Psoas muscle (tissue), 8 donors: ENCODE measurements around the gene CFAP57. TPM values are rescaled to one million over a fixed set of nuclear protein-coding genes. Genes with fewer than 3 reads are reported as not detected.

Source experiments
- ATAC-seq, 4 donors: fragments of 200-7000 bp; cut with Tn5 transposase; one replicate each; pipeline ENCODE4 v1.9.1; 2020; ENCODE audit warnings: moderate library complexity in 3 of 4, mild to moderate bottlenecking in 2 of 4
- DNase-seq, 2 donors: peaks; one replicate each; pipeline ENCODE4 v3.0.0-alpha.2; 2020
- H3K27ac ChIP-seq: fragments of 200-600 bp; one replicate; pipeline ENCODE4 v1.8.0; 2022
- H3K27me3 ChIP-seq, 3 donors: fragments of 200-600 bp in 1 of 3; one replicate each; pipeline versions ENCODE4 v1.6.1 to v1.8.0; 2013 to 2022; ENCODE audit warnings: low read length in 2 of 3, mild to moderate bottlenecking in 2 of 3, moderate library complexity in 1 of 3; ENCODE audit not compliant: insufficient read depth in 3 of 3
- H3K36me3 ChIP-seq, 2 donors: fragments of 200-600 bp in 1 of 2; one replicate each; pipeline versions ENCODE4 v1.6.1 to v1.8.0; 2013 to 2022; ENCODE audit warnings: low read depth in 1 of 2, mild to moderate bottlenecking in 1 of 2, moderate library complexity in 1 of 2; ENCODE audit not compliant: insufficient read depth in 1 of 2
- H3K4me1 ChIP-seq: fragments of 200-600 bp; one replicate; pipeline ENCODE4 v1.8.0; 2022
- H3K4me3 ChIP-seq: fragments of 200-600 bp; one replicate; pipeline ENCODE4 v1.8.0; 2022; ENCODE audit warnings: mild to moderate bottlenecking
- H3K9me3 ChIP-seq: fragments of 200-600 bp; one replicate; pipeline ENCODE4 v1.8.0; 2022
- CTCF ChIP-seq: fragments of 200-600 bp; IDR thresholded peaks from one replicate; pipeline ENCODE4 v1.8.0; 2022; ENCODE audit warnings: antibody characterized with exemption
- WGBS, 3 donors: extraction: QIAGEN DNeasy Blood & Tissue Kit; methylation state at CpG; one replicate each; pipeline versions ENCODE4 v1.1.6 to v1.1.7; 2013; 5-methylcytosine and 5-hydroxymethylcytosine counted together
- intact Hi-C, 2 donors: fragments of 100-400 bp; cut with DNase I; formaldehyde crosslinking; loops; one replicate each; pipeline versions ENCODE4 v1.11.0 to v1.14.2; 2022
- polyA plus RNA-seq, 3 donors: library from polyadenylated mRNA; stranded (reverse); fragments of 200-250 nt; gene quantifications; one replicate each; pipeline ENCODE4 v1.2.3, GENCODE V29; 2013
- total RNA-seq, 4 donors: library from RNA; stranded (reverse); fragmentation: NEBNext Ultra II Directional in 2 of 4; extraction: Animal tissue kit (Norgen Biotek cat#: 25700) in 2 of 4; gene quantifications; one replicate each; pipeline versions ENCODE4 v1.2.1 to v1.2.4, GENCODE V29; 2021 to 2023
- donor health status: healthy with polysubstance abuse.
- donor health status: DM: no; HTN: no; CAD: no; lungs with moderate emphysema.
- donor health status: Bipolar disorder and iron deficiency.
- donor health status: healthy.
- donor health status: DM: yes; HTN: yes; CAD: no.
- donor health status: DM: no; HTN: no; CAD: no.
- donor health status: DM: no; HTN: no; CAD: no.
- donor health status: DM: yes; HTN: yes; CAD: no.

CFAP57 gene
- total and polyA plus RNA-seq, 7 donors, result 0.04 to 0.26 (median 0.11) TPM; not detected in 3

GRCh38 chr1:43270421-43271095, 98.4 kb downstream of the CFAP57 start:
- H3K36me3 ChIP-seq, result no peaks in the 10 kb centered on the region
- DNase-seq (no peak), ATAC-seq (no peak)
- H3K27me3 ChIP-seq, result peaks cover 0 to 32% (median 5%) of the 10 kb centered on the region in 3 donors
- TF ChIP-seq CTCF, result no peak
- no peaks in the 10 kb centered on the region for H3K4me1 ChIP-seq
- H3K27ac ChIP-seq, result no peak overlapping the region
- intact Hi-C loops, result no loop called here
- no peaks in the 10 kb centered on the region for H3K9me3 ChIP-seq
- WGBS, 3 donors, result 9 to 17% (median 12%) methylated on average over 29 of the region's 29 CpGs
- H3K4me3 ChIP-seq, result no peak overlapping the region

DNA sequence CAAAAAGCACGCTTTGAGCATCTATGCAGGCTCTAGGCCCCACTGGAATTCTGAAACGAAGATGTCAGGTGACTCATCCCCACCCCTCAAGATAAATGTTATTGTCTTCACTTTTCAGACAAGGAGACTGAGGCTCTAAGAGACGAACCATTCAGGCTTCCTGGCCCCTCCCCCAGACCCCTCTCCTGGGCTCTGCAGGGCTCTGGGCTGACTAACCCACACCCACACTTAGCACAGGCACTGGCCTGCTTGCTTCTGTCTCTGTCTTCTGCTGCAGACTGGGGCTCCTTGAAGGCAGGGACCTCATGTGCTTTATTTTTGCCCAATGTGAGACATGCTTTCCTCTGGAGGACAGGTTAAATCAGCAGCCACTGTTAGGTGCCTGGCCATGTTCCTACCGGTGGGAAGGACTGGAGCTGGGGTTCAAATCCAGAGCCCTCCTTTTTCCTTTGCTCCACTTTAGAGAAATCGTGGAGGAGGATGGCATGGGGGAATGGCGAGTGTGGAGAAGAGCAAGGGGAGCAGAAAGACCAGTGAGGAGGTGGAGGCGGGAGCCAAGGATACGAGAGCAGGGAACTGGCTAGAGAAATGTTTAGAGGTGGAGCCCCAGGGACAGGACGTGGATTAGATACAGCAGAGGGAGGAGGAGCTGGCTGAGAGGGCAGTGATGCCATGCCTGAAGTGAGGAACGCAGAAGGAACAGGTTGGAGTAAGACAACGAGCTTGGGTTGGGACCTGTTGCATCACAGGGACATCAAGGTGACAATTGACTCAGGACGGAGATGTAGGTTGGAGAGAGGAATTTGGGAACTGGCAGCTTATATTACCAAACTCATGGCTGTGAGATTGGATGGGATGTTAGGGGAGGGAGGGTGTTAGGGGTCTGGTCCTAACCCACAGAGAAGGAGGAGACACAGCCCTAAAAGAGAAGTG, 99.3 kb downstream of the CFAP57 start:
- DNase-seq (no peak), ATAC-seq (no peak)

DNA sequence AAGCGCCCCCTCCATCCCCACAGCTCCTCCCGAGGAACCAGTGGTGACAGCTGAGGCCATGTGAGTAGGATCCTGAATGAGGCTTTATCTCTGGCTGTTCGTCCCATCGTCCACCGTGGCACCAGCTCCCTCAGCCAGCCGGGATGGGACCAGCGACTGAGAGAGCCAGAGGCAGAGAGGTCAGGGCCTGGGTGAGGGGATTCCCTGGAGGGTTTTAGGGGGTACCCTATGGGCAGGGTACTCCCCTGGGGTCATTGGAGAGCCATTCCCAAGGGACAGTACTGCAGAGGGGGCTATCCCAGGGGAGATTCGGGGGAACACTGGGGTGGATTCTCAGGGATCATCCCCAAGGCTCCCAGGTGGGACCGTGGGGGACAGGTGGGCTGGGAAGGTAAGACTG, 100.0 kb downstream of the CFAP57 start:
- intact Hi-C loops, result no loop called here
- Histone ChIP-seq H3K36me3 (no peaks in the 10 kb centered on the region), H3K9me3 (no peaks in the 10 kb centered on the region), H3K27me3 (peaks cover 0 to 36% (median 5%) of the 10 kb centered on the region in 3 donors), H3K27ac (no peak overlapping the region), H3K4me3 (no peak overlapping the region), H3K4me1 (no peaks in the 10 kb centered on the region)
- no peak for DNase-seq
- no peak for ATAC-seq
- 43 to 50% (median 50%) methylated on average over 9 of the region's 9 CpGs for WGBS, 3 donors
- no peak for TF ChIP-seq CTCF

More for the DNA sequence above, 99.3 kb downstream of the CFAP57 start:
- no peak for TF ChIP-seq CTCF
- Histone ChIP-seq H3K4me1 (no peaks in the 10 kb centered on the region), H3K36me3 (no peaks in the 10 kb centered on the region), H3K4me3 (no peak overlapping the region), H3K9me3 (no peaks in the 10 kb centered on the region), H3K27me3 (peaks cover 0 to 32% (median 5%) of the 10 kb centered on the region in 3 donors), H3K27ac (no peak overlapping the region)
- WGBS, 3 donors, result 51 to 66% (median 52%) methylated on average over 12 of the region's 12 CpGs
- intact Hi-C loops, result no loop called here

DNA sequence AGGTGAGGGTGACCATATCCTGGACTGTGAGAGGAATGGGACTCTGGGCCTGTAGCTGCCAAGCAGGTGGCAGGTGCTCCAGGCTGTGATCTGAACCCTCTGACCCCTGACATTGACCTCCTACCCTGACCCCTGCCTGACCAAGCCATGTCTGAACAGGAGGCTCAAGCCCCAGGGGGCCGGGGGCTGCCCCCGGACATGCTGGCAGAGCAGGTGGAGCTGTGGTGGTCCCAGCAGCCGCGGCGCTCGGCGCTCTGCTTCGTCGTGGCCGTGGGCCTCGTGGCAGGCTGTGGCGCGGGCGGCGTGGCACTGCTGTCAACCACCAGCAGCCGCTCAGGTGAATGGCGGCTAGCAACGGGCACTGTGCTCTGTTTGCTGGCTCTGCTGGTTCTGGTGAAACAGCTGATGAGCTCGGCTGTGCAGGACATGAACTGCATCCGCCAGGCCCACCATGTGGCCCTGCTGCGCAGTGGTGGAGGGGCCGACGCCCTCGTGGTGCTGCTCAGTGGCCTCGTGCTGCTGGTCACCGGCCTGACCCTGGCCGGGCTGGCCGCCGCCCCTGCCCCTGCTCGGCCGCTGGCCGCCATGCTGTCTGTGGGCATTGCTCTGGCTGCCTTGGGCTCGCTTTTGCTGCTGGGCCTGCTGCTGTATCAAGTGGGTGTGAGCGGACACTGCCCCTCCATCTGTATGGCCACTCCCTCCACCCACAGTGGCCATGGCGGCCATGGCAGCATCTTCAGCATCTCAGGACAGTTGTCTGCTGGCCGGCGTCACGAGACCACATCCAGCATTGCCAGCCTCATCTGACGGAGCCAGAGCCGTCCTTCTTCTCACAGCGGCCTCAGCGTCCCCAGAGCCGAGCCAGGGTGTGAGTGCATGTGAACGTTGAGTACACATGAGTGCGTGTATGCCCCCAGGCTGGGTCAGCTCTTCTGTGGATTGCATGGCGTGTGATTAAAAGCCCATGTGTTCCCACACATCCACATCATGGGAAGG, 100.7 kb downstream of the CFAP57 start:
- intact Hi-C loops, result no loop called here
- H3K27me3 ChIP-seq, result peaks cover 0 to 35% (median 5%) of the 10 kb centered on the region in 3 donors
- TF ChIP-seq CTCF, result no peak
- DNase-seq, result no peak
- no peaks in the 10 kb centered on the region for H3K4me1 ChIP-seq
- WGBS, 3 donors, result 93 to 95% (median 93%) methylated on average over 33 to 46 of the region's 46 CpGs
- no peak for ATAC-seq
- no peaks in the 10 kb centered on the region for H3K36me3 ChIP-seq
- H3K27ac ChIP-seq, result no peak overlapping the region
- H3K9me3 ChIP-seq, result no peaks in the 10 kb centered on the region
- no peak overlapping the region for H3K4me3 ChIP-seq
